Heart right ventricle (tissue), 16 donors: ENCODE data around the gene GMDS. TPM values are rescaled to one million over a fixed set of nuclear protein-coding genes. Genes with fewer than 3 reads are reported as not detected.

Source experiments
- ATAC-seq, 8 donors: fragments of 200-7000 bp; cut with Tn5 transposase; one replicate each; pipeline ENCODE4 v1.9.1; 2020; ENCODE audit warnings: mild to moderate bottlenecking in 8 of 8, moderate library complexity in 8 of 8, moderate number of reproducible peaks in 1 of 8
- DNase-seq, 2 donors: peaks; one replicate each; pipeline ENCODE4 v3.0.0-alpha.2; 2020
- H3K27ac ChIP-seq, 10 donors: fragments of 200-600 bp; sonication (generic) in 2 of 10; one replicate each; pipeline versions ENCODE4 v1.5.0 to v1.8.0; 2020 to 2022; ENCODE audit warnings: mild to moderate bottlenecking in 3 of 10
- H3K27me3 ChIP-seq, 7 donors: fragments of 200-600 bp; one replicate each; pipeline ENCODE4 v1.8.0; 2021 to 2022; ENCODE audit warnings: mild to moderate bottlenecking in 2 of 7
- H3K36me3 ChIP-seq, 9 donors: fragments of 200-600 bp; sonication (generic) in 1 of 9; one replicate each; pipeline versions ENCODE4 v1.5.0 to v1.8.0; 2020 to 2022; ENCODE audit warnings: mild to moderate bottlenecking in 2 of 9
- H3K4me1 ChIP-seq, 9 donors: fragments of 200-600 bp; sonication (generic) in 1 of 9; one replicate each; pipeline versions ENCODE4 v1.5.0 to v1.8.0; 2020 to 2022; ENCODE audit warnings: mild to moderate bottlenecking in 4 of 9
- H3K4me3 ChIP-seq, 10 donors: fragments of 200-600 bp; sonication (generic) in 2 of 10; one replicate each; pipeline versions ENCODE4 v1.5.0 to v1.8.0; 2020 to 2022; ENCODE audit warnings: mild to moderate bottlenecking in 7 of 10, moderate library complexity in 2 of 10
- H3K9me3 ChIP-seq, 11 donors: fragments of 200-600 bp in 10 of 11; sonication (generic) in 2 of 11; one replicate each; pipeline versions ENCODE4 v1.5.0 to v1.8.0; 2013 to 2022; ENCODE audit warnings: mild to moderate bottlenecking in 2 of 11, control low read depth in 1 of 11, moderate library complexity in 1 of 11
- WGBS, 2 donors: extraction: QIAGEN DNeasy Blood & Tissue Kit; methylation state at CpG; one replicate each; pipeline ENCODE4 v1.1.7; 2013; ENCODE audit warnings: inconsistent platforms in 1 of 2; 5-methylcytosine and 5-hydroxymethylcytosine counted together
- intact Hi-C, 10 donors: fragments of 100-400 bp; cut with DNase I; formaldehyde crosslinking; loops; one replicate each; pipeline versions ENCODE4 v1.11.1 to v1.14.2; 2022
- polyA plus RNA-seq, 2 donors: library from polyadenylated mRNA; stranded (reverse); fragments of 200-250 nt; gene quantifications; one replicate each; pipeline ENCODE4 v1.2.3, GENCODE V29; 2013
- total RNA-seq, 10 donors: library from RNA; stranded (reverse); fragmentation: NEBNext Ultra II Directional in 3 of 10; extraction: Animal tissue kit (Norgen Biotek cat#: 25700) in 3 of 10; gene quantifications; one replicate each; pipeline versions ENCODE4 v1.2.1 to v1.2.4, GENCODE V29; 2021 to 2023
- TF ChIP-seq, protein P1 (sequence below), 9 donors: fragments of 200-600 bp; sonication (generic) in 2 of 9; IDR thresholded peaks; one replicate each; pipeline versions ENCODE4 v1.5.0 to v1.8.0; 2021 to 2022; ENCODE audit warnings: antibody characterized with exemption in 9 of 9, mild to moderate bottlenecking in 5 of 9, moderate library complexity in 1 of 9
- donor health status: Arrhythmogenic right ventricular cardiomyopathy.
- donor health status: ischemic (EF 13 %, LVEDD 7.1; RV severe dilation, severe dysfunction).
- donor health status: healthy with polysubstance abuse.
- donor health status: DM: no; HTN: yes; CAD: no.
- donor health status: DM: no; HTN: no; CAD: no.
- donor health status: ischemic (EF 25% LVEDD 6.9; RV normal size, moderate dysfunction).
- donor health status: ischemic (EF 25% LVEDD 5.7; RV mildly dilated, moderate dysfunction).
- donor health status: healthy.
- donor health status: DM: yes; HTN: yes; CAD: no.
- donor health status: Ischemic cardiomyopathy.
- donor health status: ischemic (EF 35%, LVEDD 5.7; RV mildly dilated, moderate dysfunction).
- donor health status: nonischemic (EF 11% LVEDD 7.7; RV severe dilation, severe dysfunction).
- donor health status: DM: yes; HTN: yes; CAD: no.
- donor health status: PGD.
- donor health status: ischemic (EF 29% LVEDD 5.4; RV normal size, mild dysfunction).
- donor health status: nonischemic (EF 23%, LVEDD 6.1; RV moderate dilation, normal function).

GMDS gene
- total and polyA plus RNA-seq, 12 donors = 5.0 to 10.6 (median 6.9) TPM

GRCh38 chr6:1643830-1644445, 601.5 kb downstream of the GMDS start:
- DNase-seq (no peak), ATAC-seq (peak in 1 of 8 donors; percentile 18)
- 88 to 89% methylated on average over 18 of the region's 18 CpGs for WGBS, 2 donors
- TF ChIP-seq, protein P1, sequence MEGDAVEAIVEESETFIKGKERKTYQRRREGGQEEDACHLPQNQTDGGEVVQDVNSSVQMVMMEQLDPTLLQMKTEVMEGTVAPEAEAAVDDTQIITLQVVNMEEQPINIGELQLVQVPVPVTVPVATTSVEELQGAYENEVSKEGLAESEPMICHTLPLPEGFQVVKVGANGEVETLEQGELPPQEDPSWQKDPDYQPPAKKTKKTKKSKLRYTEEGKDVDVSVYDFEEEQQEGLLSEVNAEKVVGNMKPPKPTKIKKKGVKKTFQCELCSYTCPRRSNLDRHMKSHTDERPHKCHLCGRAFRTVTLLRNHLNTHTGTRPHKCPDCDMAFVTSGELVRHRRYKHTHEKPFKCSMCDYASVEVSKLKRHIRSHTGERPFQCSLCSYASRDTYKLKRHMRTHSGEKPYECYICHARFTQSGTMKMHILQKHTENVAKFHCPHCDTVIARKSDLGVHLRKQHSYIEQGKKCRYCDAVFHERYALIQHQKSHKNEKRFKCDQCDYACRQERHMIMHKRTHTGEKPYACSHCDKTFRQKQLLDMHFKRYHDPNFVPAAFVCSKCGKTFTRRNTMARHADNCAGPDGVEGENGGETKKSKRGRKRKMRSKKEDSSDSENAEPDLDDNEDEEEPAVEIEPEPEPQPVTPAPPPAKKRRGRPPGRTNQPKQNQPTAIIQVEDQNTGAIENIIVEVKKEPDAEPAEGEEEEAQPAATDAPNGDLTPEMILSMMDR (IDR thresholded peaks at IDR 0.05) = no peak
- intact Hi-C loops = no loop called here
- no peak overlapping the region for H3K4me3 ChIP-seq
- H3K36me3 ChIP-seq = no peaks in the 10 kb centered on the region
- peaks cover 0 to 17% (median 2%) of the 10 kb centered on the region in 9 donors for H3K4me1 ChIP-seq
- no peaks in the 10 kb centered on the region for H3K9me3 ChIP-seq
- H3K27ac ChIP-seq = no peak overlapping the region
- peaks cover 0 to 2% (median 0%) of the 10 kb centered on the region in 7 donors for H3K27me3 ChIP-seq

DNA sequence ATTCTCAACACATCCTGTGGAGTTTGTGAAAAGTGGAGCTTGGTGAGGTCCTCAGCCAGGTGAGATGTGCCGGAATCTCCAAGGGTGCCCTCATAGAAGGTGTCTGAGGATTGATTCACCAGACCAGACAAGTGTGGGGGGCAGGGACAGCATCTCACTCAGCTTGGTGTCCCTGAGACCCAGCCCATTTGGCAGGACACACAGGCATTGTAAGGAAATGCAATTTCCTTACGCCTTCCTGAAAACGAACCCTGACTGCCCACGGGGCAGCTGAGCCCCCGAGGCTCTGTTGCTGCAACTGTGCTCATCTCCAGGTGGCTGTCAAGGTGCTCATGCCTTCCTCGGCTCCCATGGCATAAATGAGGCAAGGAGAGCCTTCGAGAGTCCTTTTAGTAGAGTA, 602.3 kb downstream of the GMDS start:
- Histone ChIP-seq H3K4me3 (no peak overlapping the region), H3K27me3 (peaks cover 0 to 2% (median 0%) of the 10 kb centered on the region in 7 donors), H3K36me3 (no peaks in the 10 kb centered on the region), H3K9me3 (no peaks in the 10 kb centered on the region), H3K27ac (no peak overlapping the region), H3K4me1 (peaks cover 0 to 17% (median 2%) of the 10 kb centered on the region in 9 donors)
- TF ChIP-seq, protein P1 (IDR thresholded peaks at IDR 0.05) = no peak
- WGBS, 2 donors = 59 to 61% methylated on average over 7 of the region's 7 CpGs
- DNase-seq = no peak
- peak in 3 of 8 donors; percentile 34 to 52 (median 46) for ATAC-seq
- intact Hi-C loops = no loop called here

- DNase-seq (no peak), ATAC-seq (no peak)
- Histone ChIP-seq H3K4me3 (no peak overlapping the region), H3K27me3 (peaks cover 0 to 2% (median 0%) of the 10 kb centered on the region in 7 donors), H3K9me3 (no peaks in the 10 kb centered on the region), H3K27ac (no peak overlapping the region), H3K36me3 (no peaks in the 10 kb centered on the region), H3K4me1 (peaks cover 0 to 17% (median 2%) of the 10 kb centered on the region in 9 donors)
- WGBS, 2 donors = 83 to 84% methylated on average over 12 of the region's 12 CpGs
- TF ChIP-seq, protein P1 (IDR thresholded peaks at IDR 0.05) = no peak
- intact Hi-C loops = no loop called here
Observed at GRCh38 chr6:1641343-1641885, 604.0 kb downstream of the GMDS start.

- H3K27ac ChIP-seq = no peak overlapping the region
- H3K9me3 ChIP-seq = no peaks in the 10 kb centered on the region
- no peak overlapping the region for H3K4me3 ChIP-seq
- intact Hi-C loops = no loop called here
- 91 to 93% methylated on average over 8 of the region's 8 CpGs for WGBS, 2 donors
- no peak for ATAC-seq
- H3K27me3 ChIP-seq = no peaks in the 10 kb centered on the region
- no peaks in the 10 kb centered on the region for H3K36me3 ChIP-seq
- TF ChIP-seq, protein P1 (IDR thresholded peaks at IDR 0.05) = no peak
- DNase-seq = no peak
- H3K4me1 ChIP-seq = peaks cover 0 to 25% (median 6%) of the 10 kb centered on the region in 9 donors
Observed at GRCh38 chr6:1640476-1640875, 604.9 kb downstream of the GMDS start.
